HepG2 (cell line): ENCODE results near the gene CAMK1D.

Experiments
- GTF3A ChIP-seq: sonication (generic); formaldehyde crosslinking; conservative IDR thresholded peaks from 2 replicates; pipeline ENCODE4 v1.4.0; 2020; ENCODE audit warnings: mild to moderate bottlenecking, missing genetic modification reagents
- ZFP1 ChIP-seq: IDR thresholded peaks from 2 replicates; pipeline ENCODE4 v1.6.1; 2016

DNA sequence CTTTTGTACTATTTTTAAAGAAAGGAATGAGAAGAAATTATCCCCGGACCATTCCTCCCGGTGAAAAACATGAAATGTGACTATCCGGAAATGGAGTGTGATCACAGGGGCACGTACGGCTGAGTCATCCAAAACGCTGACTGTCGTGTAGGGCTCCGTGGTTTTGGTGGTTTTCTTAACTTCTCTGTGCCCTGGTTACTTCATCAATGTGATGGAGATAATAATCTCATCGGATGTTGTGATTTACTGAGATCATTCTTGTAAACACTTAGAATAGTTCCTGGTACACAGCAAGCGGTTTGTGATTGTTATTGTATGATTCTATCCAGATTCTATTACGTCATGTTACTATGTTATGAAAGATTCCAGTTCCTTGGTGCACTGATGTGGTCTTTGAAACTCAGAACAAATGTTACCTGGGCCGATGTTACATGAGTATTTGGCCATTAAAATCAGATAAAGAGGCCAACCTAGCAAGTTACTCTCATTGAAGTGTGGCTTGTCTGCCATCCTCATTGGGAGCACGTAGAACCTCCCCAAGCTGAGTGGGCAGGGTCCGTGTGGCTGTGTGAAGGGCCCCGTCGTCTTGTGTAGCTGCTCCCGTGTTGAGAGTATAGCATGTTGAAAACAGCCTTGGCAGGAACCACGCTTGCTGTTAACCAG lies 99.5 kb downstream of the CAMK1D start:
- TF ChIP-seq GTF3A: no peak
- no peak for TF ChIP-seq ZFP1 (CRISPR knock-in tag)
